HEK293T (cell line): ENCODE results near the gene GRID1.

Source experiments
- CTCF ChIA-PET: fragments of 350-600 bp; formaldehyde crosslinking; extraction: SDS; loops from one replicate; lab custom pipeline; 2021; ENCODE audit warnings: antibody characterized with exemption, inconsistent platforms; lab: Yijun Ruan, JAX
- POLR2A ChIA-PET: fragments of 350-600 bp; formaldehyde crosslinking; extraction: SDS; loops from one replicate; lab custom pipeline; 2020; ENCODE audit warnings: antibody characterized with exemption, inconsistent platforms; lab: Yijun Ruan, JAX
- DNase-seq: peaks from one replicate; pipeline ENCODE4 v3.0.0; 2012; ENCODE audit warnings: mixed read lengths; ENCODE audit errors: extremely low spot score
- ARNT ChIP-seq: fragments of 450-650 bp; IDR thresholded peaks from 2 replicates; pipeline ENCODE4 v1.6.1; 2017; ENCODE audit warnings: mild to moderate bottlenecking
- BHLHE40 ChIP-seq: fragments of 450-650 bp; IDR thresholded peaks from 2 replicates; pipeline ENCODE4 v1.6.1; 2016; ENCODE audit warnings: mild to moderate bottlenecking, moderate library complexity, borderline replicate concordance
- CTBP1 ChIP-seq: fragments of 450-650 bp; IDR thresholded peaks from 2 replicates; pipeline ENCODE4 v1.6.1; 2016; ENCODE audit warnings: borderline replicate concordance
- ELF4 ChIP-seq: fragments of 450-650 bp; IDR thresholded peaks from 2 replicates; pipeline ENCODE4 v1.6.1; 2017; ENCODE audit warnings: antibody characterized with exemption
- FOXA1 ChIP-seq: fragments of 450-650 bp; IDR thresholded peaks from 2 replicates; pipeline ENCODE4 v1.6.1; 2016; ENCODE audit warnings: mild to moderate bottlenecking
- FOXK2 ChIP-seq: fragments of 450-650 bp; IDR thresholded peaks from 2 replicates; pipeline ENCODE4 v1.6.1; 2016; ENCODE audit warnings: mild to moderate bottlenecking
- FOXM1 ChIP-seq: fragments of 450-650 bp; IDR thresholded peaks from 2 replicates; pipeline ENCODE4 v1.6.1; 2017; ENCODE audit warnings: mild to moderate bottlenecking, borderline replicate concordance
- HDGF ChIP-seq: fragments of 450-650 bp; IDR thresholded peaks from 2 replicates; pipeline ENCODE4 v1.6.1; 2017; ENCODE audit warnings: antibody characterized with exemption, borderline replicate concordance
- L3MBTL2 ChIP-seq: fragments of 450-650 bp; conservative IDR thresholded peaks from 2 replicates; pipeline ENCODE4 v1.6.1; 2016; ENCODE audit warnings: mild to moderate bottlenecking
- LEF1 ChIP-seq: fragments of 450-650 bp; IDR thresholded peaks from 2 replicates; pipeline ENCODE4 v1.6.1; 2017; ENCODE audit warnings: mild to moderate bottlenecking, borderline replicate concordance
- NFRKB ChIP-seq: fragments of 450-650 bp; IDR thresholded peaks from 2 replicates; pipeline ENCODE4 v1.6.1; 2016; ENCODE audit warnings: mild to moderate bottlenecking, moderate library complexity
- SP1 ChIP-seq: fragments of 450-650 bp; IDR thresholded peaks from 2 replicates; pipeline ENCODE4 v1.6.1; 2017
- SUZ12 ChIP-seq: fragments of 450-650 bp; IDR thresholded peaks from 2 replicates; pipeline ENCODE4 v1.6.1; 2016; ENCODE audit warnings: mild to moderate bottlenecking
- TARDBP ChIP-seq: fragments of 450-650 bp; IDR thresholded peaks from 2 replicates; pipeline ENCODE4 v1.6.1; 2016
- ZNF384 ChIP-seq: fragments of 450-650 bp; IDR thresholded peaks from 2 replicates; pipeline ENCODE4 v1.6.1; 2016
- TF ChIP-seq, protein P1 (sequence below): fragments of 450-650 bp; IDR thresholded peaks from 2 replicates; pipeline ENCODE4 v1.6.1; 2016

The GRID1 gene

DNA sequence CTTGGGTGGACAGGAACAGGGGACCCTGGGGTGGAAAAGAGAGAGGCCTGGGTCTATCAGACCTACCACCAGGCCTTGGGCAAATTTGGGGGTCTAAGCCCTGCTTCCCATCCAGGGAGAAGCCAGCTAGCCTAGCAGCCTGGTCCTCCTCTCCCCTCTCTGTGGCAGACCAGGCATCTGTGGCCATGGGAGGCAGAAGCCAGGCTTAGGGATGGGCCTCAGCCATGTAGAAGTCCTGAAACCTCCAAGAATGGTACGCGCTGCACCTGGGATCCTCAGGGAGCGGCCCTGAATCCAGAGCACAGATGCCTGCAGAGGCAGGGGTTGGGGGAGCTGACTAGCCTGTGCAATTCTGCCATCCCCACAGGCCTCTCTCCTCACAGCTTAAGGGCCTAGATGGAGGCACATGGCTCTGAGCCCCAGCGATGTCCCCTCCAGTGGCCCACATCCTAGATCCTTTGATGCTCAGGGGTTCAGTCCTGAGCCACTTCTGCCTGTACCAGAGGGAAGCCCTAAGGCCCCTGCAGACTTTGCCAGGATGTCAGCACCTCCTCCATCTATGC, 21.2 kb downstream of the GRID1 start:
- ChIA-PET POLR2A (no interaction called here), CTCF (interaction anchor here (0.6 kb wide), 1 partner anchor 235 kb away, joined by 8 read pairs; no protein-coding TSS in a partner anchor)
- no peak for TF ChIP-seq SUZ12
- TF ChIP-seq ELF4, result no peak
- TF ChIP-seq LEF1, result no peak
- no peak for TF ChIP-seq L3MBTL2
- no peak for TF ChIP-seq ZNF384
- TF ChIP-seq CTBP1, result no peak
- TF ChIP-seq FOXM1, result no peak
- TF ChIP-seq HDGF, result no peak
- TF ChIP-seq SP1, result no peak
- TF ChIP-seq FOXA1, result no peak
- TF ChIP-seq, protein P1, sequence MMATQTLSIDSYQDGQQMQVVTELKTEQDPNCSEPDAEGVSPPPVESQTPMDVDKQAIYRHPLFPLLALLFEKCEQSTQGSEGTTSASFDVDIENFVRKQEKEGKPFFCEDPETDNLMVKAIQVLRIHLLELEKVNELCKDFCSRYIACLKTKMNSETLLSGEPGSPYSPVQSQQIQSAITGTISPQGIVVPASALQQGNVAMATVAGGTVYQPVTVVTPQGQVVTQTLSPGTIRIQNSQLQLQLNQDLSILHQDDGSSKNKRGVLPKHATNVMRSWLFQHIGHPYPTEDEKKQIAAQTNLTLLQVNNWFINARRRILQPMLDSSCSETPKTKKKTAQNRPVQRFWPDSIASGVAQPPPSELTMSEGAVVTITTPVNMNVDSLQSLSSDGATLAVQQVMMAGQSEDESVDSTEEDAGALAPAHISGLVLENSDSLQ, result no peak
- TF ChIP-seq BHLHE40, result no peak
- no peak for TF ChIP-seq ARNT
- DNase-seq, result no peak

DNA sequence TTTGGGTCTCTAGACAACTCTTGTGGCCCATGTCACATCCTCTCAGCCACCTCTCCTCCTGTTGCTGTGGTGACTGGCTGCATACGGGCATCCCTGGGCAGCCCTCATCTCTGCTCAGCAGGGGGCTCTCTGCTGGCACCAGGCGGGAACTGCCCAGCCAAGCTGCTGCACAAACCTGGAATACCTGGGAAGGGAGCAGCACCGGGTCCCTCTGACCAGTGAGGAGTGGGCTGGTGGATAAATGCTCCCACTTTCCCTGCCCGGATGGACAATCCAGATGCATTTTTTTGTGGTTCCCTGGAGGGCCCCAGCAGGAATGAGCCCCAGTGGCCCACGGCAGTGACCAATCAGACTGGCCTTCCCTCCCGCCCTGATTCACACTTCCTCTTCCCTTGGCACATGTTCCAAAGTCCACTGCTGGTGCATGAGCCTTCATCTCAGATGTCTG, 21.9 kb downstream of the GRID1 start:
- no peak for TF ChIP-seq HDGF
- ChIA-PET CTCF (interaction anchor here (0.6 kb wide), 1 partner anchor 236 kb away, joined by 8 read pairs; no protein-coding TSS in a partner anchor), POLR2A (no interaction called here)
- DNase-seq, result no peak

DNA sequence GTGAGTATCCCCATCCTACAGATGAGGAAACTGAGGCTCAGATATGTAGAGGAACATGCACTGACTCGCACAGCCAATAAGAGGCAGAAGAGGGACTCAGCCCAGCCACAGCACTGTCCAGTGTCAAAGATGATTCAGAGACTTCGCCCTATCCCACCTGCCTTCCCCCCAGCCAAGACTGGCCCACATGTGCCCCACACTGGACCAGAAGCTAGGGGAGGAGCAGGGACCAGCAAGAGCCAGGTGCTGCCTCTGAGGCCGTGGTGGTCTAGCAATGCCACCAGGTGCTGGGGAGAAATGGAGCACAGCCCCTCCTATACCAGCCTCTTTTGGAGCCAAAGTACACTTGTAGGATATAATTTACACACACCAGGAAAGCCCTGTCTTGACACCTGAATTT, 22.3 kb downstream of the GRID1 start:
- ChIA-PET POLR2A (no interaction called here), CTCF (no interaction called here)
- DNase-seq, result no peak
- no peak for TF ChIP-seq ELF4

DNA sequence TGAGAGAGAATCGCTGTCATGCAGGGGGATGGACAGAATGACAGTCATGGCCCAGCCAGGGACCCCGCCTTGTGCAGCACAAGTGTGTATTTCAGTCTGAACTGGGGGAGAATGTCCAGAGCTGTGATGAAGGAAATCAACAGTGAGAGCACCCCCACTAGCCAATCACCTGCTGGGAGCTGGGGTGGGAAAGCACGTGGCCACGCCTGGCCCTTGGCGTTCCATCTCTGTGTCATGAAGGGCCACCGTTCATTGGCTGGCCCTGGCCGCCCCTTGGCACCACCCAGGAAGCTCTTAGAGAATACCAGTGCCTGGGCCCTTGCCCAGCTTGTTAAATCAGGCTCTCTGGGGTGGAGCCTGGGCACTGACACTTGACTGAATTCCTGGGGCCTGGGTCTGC, 22.8 kb downstream of the GRID1 start:
- TF ChIP-seq L3MBTL2 (no peak), SP1 (no peak), LEF1 (no peak), SUZ12 (no peak), ELF4 (no peak)
- TF ChIP-seq, protein P1, result no peak
- ChIA-PET POLR2A (no interaction called here), CTCF (no interaction called here)
- no peak for DNase-seq

DNA sequence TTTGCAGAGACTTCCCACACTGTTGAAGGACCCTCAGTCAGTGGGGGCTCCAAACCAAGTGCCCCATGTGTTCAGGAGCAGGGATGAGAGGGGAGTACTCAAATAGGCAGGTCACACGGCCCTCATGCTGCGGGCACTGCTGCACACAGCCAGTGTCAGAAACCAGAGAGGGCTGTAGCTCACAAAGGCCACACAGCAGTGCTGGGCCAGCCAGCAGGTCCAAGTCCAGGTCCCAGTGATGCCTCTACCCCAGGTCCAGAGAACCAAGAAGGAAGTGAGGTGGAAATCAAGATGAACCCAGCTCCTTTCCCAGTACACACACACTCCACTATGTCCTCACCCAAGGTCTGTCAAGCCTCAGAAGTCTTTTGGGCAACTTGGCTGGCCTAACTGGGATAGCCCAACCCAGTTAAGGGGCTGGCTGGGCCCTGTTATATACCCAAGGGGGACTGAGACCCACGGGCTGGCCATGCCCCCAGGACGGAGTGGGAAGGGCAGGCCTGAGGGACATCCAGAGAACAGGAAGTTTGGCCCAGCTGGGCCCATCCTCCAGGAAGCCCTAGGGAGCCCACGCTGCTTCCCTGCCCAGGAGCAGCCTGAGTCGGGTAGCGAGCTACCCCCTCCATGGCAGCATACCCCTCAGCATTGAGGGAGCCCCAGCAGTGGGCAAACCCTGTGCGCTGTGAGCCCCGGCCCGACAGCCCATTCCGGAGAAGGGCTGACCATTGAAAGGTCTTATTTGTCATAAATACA, 24.3 kb downstream of the GRID1 start:
- POLR2A ChIA-PET, result no interaction called here
- no peak for DNase-seq
- CTCF ChIA-PET, result no interaction called here
- TF ChIP-seq ARNT (no peak), TARDBP (no peak), NFRKB (no peak), ELF4 (no peak), SUZ12 (no peak), HDGF (no peak), FOXM1 (no peak), ZNF384 (no peak), LEF1 (no peak), FOXA1 (no peak)

DNA sequence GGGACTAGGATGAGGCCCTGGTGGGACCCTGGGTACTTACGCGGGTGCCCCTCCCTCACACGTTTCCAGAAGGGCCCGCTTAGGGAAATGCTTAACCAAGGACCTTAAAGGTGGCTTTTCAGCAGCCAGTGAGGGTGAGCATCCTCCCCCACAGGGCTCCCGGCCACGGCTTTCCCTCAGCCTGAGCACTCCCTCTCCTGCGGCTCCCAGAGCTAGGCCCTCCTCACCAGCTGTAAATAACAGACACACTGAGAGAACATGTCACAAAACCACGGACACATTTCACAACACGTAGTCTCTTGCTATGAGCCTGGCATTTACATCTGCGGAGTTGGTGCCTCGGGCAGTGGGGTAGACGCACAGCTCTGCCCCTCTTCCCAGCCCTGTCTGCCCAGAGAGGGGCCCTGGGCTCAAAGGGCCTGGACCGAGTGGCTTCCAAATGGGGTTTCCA, 25.2 kb downstream of the GRID1 start:
- DNase-seq, result no peak
- TF ChIP-seq FOXK2, result no peak
- TF ChIP-seq ELF4, result no peak
- TF ChIP-seq L3MBTL2, result no peak
- TF ChIP-seq LEF1, result no peak
- ChIA-PET POLR2A (no interaction called here), CTCF (no interaction called here)

DNA sequence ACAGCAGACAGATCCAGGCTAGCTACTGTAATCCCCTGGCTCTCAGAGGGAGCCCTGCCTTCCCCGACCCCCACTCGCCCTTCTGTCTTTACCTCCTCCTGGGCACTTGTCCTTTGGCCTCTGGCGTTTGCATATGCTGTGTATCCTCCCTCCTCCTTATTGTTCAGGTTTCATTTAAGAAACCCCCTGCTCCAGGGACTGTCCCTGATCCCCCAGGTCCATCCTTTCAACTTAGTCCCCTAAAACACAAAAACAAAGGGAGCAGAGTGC, 25.7 kb downstream of the GRID1 start:
- no peak for DNase-seq
- TF ChIP-seq FOXM1 (no peak), LEF1 (no peak), SP1 (no peak)
- ChIA-PET CTCF (no interaction called here), POLR2A (no interaction called here)
